ENCODE measurements around the gene ITPR3. TPM values are rescaled to one million over a fixed set of nuclear protein-coding genes. Genes with fewer than 3 reads are reported as not detected.

The ITPR3 gene
- total and polyA plus RNA-seq, 7 donors = 7.7 to 75.3 (median 10.2) TPM

DNA sequence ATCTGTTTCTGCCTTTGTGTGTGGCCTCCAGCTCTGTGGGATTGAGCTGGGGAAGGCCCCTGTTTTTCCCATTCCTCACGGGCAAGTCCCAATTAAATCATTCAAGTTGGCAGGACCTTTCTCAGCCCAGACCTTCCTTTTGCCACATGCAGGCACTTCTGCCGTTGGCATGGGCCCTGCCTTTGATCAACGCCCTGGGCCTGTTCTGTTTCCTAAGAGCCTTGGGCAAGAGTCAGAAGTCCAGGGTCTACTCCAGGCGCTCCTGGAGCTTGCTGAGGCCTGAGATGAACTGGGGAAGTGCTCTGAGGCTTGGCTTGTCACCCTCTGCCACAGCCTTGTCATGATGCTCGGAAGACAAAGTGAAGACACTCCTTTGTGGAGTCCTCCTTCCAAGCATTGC is 118.4 kb downstream of the ITPR3 start:
- 68 to 84% methylated on average over 5 of the region's 5 CpGs for WGBS, 2 donors
- no peak for DNase-seq
- Histone ChIP-seq H3K27me3 (no peaks in the 10 kb centered on the region), H3K4me1 (peaks cover 0 to 30% (median 14%) of the 10 kb centered on the region in 4 donors), H3K27ac (peak overlapping the region in 1 of 4 donors; percentile 23), H3K36me3 (peaks cover 0 to 31% (median 5%) of the 10 kb centered on the region in 4 donors), H3K9me3 (no peaks in the 10 kb centered on the region), H3K4me3 (no peak overlapping the region)
- intact Hi-C loops (cut with DNase I) = no loop called here
- TF ChIP-seq POLR2AphosphoS5 (IDR thresholded peaks at IDR 0.05) = peak in 1 of 4 donors; percentile 11
- TF ChIP-seq CTCF (IDR thresholded peaks at IDR 0.05) = no peak

DNA sequence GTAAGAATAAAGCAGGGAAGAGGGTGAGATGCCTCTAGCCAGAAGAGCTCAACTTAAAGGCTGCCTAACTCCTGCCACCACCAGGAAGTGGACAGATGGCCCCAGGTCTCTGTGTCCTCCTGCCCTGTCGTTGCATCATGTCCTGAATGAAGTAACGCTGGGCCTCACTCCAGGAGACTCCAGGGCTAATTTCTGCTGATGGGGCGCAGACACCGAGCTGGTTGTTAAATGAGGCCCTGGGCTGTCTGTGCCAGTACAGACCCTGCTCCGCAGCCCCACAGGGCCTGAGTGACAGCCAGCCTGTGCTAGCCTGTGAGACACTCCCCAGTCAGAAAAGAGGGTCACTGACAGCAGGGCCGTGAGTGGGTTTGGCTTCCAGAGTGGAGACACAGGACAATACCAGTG is 119.1 kb downstream of the ITPR3 start:
- Histone ChIP-seq H3K36me3 (peaks cover 0 to 25% (median 2%) of the 10 kb centered on the region in 4 donors), H3K4me3 (no peak overlapping the region), H3K9me3 (no peaks in the 10 kb centered on the region), H3K27ac (peak overlapping the region in 2 of 4 donors; percentile 2 to 23), H3K4me1 (peaks cover 0 to 36% (median 20%) of the 10 kb centered on the region in 4 donors), H3K27me3 (no peaks in the 10 kb centered on the region)
- DNase-seq = no peak
- TF ChIP-seq POLR2A (IDR thresholded peaks at IDR 0.05) (no peak), POLR2AphosphoS5 (IDR thresholded peaks at IDR 0.05) (no peak), EP300 (IDR thresholded peaks at IDR 0.05) (no peak), CTCF (IDR thresholded peaks at IDR 0.05) (no peak)
- WGBS, 2 donors = 80 to 91% methylated on average over 6 of the region's 6 CpGs
- intact Hi-C loops (cut with DNase I) = no loop called here

DNA sequence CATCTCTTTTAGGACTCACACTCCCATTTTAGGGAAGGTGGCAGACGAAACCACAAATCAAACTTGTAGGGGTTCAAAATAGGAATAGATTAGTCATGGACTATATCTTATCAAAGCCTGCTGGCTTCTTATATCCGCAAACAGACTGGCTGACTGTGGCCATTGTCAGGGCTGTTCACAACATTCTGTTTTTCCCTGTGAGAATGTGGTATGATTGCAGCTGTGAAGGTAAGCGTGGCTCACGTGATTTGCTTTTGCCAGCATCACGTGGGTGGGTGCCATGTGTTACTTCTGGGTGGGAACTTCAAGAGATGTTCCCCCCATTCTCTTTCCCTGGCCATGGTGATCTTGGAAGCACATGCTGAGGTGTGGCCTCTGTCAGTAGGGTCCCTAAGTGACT is 119.7 kb downstream of the ITPR3 start:
- Histone ChIP-seq H3K9me3 (no peaks in the 10 kb centered on the region), H3K27ac (no peak overlapping the region), H3K27me3 (no peaks in the 10 kb centered on the region), H3K4me3 (no peak overlapping the region), H3K4me1 (peaks cover 0 to 42% (median 24%) of the 10 kb centered on the region in 4 donors), H3K36me3 (peaks cover 0 to 19% (median 0%) of the 10 kb centered on the region in 4 donors)
- TF ChIP-seq EP300 (IDR thresholded peaks at IDR 0.05) (no peak), CTCF (IDR thresholded peaks at IDR 0.05) (no peak), POLR2A (IDR thresholded peaks at IDR 0.05) (no peak), POLR2AphosphoS5 (IDR thresholded peaks at IDR 0.05) (no peak)
- 88 to 92% methylated on average over 5 of the region's 5 CpGs for WGBS, 2 donors
- intact Hi-C loops (cut with DNase I) = no loop called here
- no peak for DNase-seq

GRCh38 chr6:33742092-33742491 is 121.0 kb downstream of the ITPR3 start:
- no peak overlapping the region for H3K27ac ChIP-seq
- no peaks in the 10 kb centered on the region for H3K9me3 ChIP-seq
- no peaks in the 10 kb centered on the region for H3K27me3 ChIP-seq
- TF ChIP-seq POLR2A (IDR thresholded peaks at IDR 0.05) = no peak
- no peak for TF ChIP-seq CTCF (IDR thresholded peaks at IDR 0.05)
- no peak for TF ChIP-seq POLR2AphosphoS5 (IDR thresholded peaks at IDR 0.05)
- TF ChIP-seq EP300 (IDR thresholded peaks at IDR 0.05) = no peak
- H3K4me1 ChIP-seq = peaks cover 0 to 53% (median 37%) of the 10 kb centered on the region in 4 donors
- H3K4me3 ChIP-seq = no peak overlapping the region
- intact Hi-C loops (cut with DNase I) = no loop called here
- no peak for DNase-seq
- WGBS, 2 donors = 49 to 67% methylated on average over 9 of the region's 9 CpGs
- peaks cover 0 to 16% (median 0%) of the 10 kb centered on the region in 4 donors for H3K36me3 ChIP-seq

DNA sequence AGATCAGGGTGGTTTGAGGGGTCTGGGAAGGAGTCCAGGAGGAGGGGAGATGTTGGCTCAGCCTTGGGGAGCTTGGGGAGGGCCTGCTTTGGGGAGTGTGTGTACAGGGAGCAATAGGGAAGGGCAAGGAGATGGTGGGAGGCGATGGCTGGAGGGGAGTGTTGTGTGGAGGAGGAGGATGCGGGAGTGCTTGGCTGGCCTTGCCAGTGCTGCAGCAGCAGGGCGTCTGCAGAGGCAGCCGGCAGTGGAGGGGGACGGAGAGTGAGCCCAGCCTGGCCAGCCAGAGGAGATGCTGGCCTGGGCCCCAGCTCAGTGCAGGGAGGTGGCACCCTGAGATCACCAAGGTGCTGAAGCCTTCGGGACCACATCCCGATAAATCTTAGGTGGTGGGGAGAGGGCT is 121.7 kb downstream of the ITPR3 start:
- DNase-seq = no peak
- intact Hi-C loops (cut with DNase I) = no loop called here
- no peak for TF ChIP-seq CTCF (IDR thresholded peaks at IDR 0.05)
- no peak for TF ChIP-seq POLR2A (IDR thresholded peaks at IDR 0.05)
- no peak for TF ChIP-seq POLR2AphosphoS5 (IDR thresholded peaks at IDR 0.05)
- no peak for TF ChIP-seq EP300 (IDR thresholded peaks at IDR 0.05)
- Histone ChIP-seq H3K36me3 (peaks cover 0 to 8% (median 0%) of the 10 kb centered on the region in 4 donors), H3K9me3 (no peaks in the 10 kb centered on the region), H3K4me1 (peaks cover 0 to 60% (median 43%) of the 10 kb centered on the region in 4 donors), H3K27me3 (no peaks in the 10 kb centered on the region), H3K4me3 (no peak overlapping the region), H3K27ac (peak overlapping the region in 3 of 4 donors; percentile 46 to 90 (median 90))
- 81 to 91% methylated on average over 7 of the region's 7 CpGs for WGBS, 2 donors

Data from sigmoid colon (tissue), 7 donors.